A172 (cell line): Measurements from ENCODE around the gene CGA. TPM values are rescaled to one million over a fixed set of nuclear protein-coding genes. Genes with fewer than 3 reads are reported as not detected.

Experiments used
- total RNA-seq: library from RNA; depleted of rRNA; stranded (reverse); fragments of >200 nt; shearing (Covaris generic); gene quantifications from 2 replicates; pipeline ENCODE4 v1.2.3, GENCODE V29; 2014; rRNA removed

Gene CGA
- total RNA-seq, 1 experiment from 2014 or later = not detected

Other genes with a start within 250 kb of the CGA start
- gene HTR1E, start 157.6 kb downstream of the CGA start, total RNA-seq = not detected in 2 replicates
- gene ZNF292, start 60.5 kb upstream of the CGA start, total RNA-seq = 9.3 and 13.9 TPM in 2 replicates
- 6.4 and 8.7 TPM in 2 replicates for gene SMIM8, start 227.5 kb upstream of the CGA start, total RNA-seq
- not detected in 2 replicates for gene GJB7, start 234.2 kb upstream of the CGA start, total RNA-seq
- 0.31 and 0.72 TPM in 2 replicates for gene C6orf163, start 249.7 kb upstream of the CGA start, total RNA-seq